HG02623 (cell line): Measurements from ENCODE around the gene RETNLB.

ENCODE experiments used
- ATAC-seq: cut with Tn5 transposase; IDR thresholded peaks from one replicate; pipeline ENCODE4 v1.9.1; 2021; ENCODE audit warnings: moderate library complexity; ENCODE audit not compliant: unreplicated experiment

The RETNLB gene, protein sequence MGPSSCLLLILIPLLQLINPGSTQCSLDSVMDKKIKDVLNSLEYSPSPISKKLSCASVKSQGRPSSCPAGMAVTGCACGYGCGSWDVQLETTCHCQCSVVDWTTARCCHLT

DNA sequence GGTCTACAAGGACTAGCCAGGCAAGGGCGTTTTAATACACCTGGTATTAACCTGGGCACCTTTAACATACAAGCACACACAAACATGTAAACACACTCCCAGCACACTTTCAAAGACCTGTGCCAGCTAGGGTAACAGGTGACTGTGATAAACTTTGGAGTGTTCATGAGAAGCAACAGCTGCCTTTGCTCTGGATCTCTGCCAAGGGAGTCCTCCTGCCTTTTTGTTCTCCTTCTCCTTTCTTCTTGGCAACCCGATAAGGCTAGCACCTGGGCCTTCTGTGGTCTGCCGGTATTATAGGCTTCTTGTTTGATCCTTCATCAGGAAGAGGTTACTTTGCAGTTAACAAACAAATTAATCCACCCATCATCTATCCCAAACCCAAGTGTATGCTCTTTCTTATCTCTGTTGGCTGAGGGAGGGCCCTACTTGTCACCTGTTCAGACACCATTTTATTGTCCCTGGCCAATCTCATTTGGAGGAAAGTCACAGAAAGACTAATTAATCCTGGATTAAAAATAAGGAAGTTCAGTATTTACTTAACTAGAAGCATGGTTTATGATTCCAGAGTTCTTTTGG is at the start of gene RETNLB:
Gene RETNLB (minus strand): TSS at position 7 of the 579 bp plus-strand sequence. CDS start 225 bp downstream, outside the sequence.
- ATAC-seq, result no peak

DNA sequence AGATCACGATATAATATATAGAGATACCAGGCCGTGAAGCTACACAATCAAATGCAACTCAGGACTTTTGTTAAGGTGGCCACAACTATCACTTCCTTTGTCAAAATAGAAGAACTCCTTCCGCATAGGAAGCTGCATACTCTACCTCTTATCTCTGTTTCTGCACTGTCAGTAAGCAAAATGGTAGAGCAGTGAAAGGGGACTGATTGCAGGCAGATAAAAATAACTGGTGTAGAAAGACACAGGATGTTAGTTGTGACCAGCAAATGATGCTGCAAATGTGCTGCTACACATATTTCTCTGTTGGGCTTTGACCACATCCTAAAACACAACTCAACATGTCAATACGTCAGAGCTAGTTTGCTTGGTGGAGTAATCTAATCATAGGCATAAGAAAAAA is 49.1 kb upstream of the RETNLB start:
- no peak for ATAC-seq

DNA sequence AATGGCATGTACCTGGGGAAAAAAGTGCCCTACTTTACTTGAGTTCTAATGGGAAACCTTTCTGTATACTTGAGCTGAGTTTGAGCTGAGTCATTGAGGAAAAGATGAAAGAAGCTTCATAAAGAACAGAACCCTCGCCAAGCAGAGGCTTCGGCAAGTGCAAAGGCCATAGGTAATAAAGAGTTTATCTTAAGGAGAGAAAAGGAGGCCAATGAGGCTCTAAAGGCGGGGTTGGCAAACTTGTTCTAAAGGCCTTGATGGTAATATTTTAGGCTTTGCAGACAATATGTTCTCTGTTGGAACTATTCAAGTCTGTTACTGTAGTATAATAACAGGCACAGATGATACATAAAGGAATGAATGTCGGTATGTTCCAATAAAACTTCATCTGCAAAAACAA is 47.8 kb upstream of the RETNLB start:
- no peak for ATAC-seq

DNA sequence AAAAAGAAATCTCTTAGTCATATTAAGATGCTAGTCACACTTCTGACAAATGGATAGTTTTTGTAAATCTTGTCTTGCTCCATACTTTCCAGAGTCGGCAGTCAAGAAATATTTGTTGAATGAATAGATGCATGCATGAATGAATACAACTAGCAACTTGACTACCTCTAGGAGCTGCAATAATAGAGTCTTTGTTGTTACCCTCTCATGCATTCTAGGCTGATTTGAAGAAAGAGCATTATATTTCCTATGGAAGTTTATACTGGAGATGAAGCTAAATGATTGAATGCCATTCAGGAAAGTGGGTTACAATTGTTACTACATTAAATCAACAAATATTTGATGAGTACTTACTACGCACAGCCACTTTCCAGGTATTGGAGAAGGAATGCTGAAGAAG is 47.2 kb upstream of the RETNLB start:
- no peak for ATAC-seq

DNA sequence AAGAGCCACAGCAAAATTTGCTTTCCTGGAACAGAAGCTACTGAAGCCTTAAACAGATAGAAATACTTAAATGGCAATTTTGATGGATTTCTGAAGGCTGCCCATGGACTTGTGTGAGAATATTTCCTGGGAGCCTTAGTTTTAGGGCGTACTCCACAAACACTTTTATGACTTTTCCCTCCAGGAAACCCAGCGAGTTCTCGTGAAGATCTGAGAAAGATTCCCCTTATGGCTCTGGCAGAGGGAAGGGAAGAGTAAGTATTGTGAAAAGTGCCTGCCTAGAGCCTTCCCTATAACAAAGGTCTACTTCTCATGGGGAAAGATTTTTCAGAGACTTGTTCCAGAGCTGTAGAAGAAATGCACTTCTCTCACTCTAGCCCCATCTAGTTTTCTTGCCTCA is 34.3 kb upstream of the RETNLB start:
- ATAC-seq, result no peak

DNA sequence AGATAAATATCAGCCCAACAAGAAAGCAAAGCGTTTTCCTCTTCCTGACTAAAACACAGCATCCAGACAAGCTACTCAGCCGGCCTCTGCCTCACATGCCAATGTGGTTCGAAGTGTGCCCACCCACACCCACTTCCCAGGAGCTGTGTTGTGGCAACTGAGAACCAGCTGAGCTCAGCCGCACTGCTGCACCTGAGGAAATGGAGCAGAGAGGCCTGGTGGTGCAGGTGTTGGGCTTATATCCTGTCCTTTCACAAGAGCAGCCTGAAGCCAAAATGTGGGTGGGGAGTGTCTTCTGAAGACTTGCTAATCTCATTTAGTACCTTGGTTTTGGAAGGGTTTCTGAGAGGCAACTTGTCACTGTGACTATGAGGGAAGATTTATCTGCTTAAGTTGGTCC is 23.0 kb upstream of the RETNLB start:
- no peak for ATAC-seq

DNA sequence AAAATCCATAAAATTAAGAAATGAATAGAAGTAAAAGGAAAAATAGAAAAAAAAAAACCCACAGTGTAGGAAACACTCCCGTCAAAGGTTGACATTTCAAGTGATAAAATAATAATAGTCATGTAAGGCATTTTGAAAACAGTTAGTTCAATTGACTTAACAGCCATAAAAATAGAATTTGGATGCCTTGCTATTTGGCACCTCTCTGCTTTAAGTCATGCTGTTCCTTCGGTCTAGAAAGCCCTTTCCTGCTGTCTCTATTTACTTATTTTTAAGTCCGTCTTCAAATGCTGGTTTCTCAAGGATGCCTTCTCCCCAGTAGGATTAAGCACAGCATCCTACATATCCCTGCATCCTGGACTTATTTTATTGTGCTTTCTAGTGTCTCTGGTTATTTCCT is 22.3 kb upstream of the RETNLB start:
- ATAC-seq, result no peak

DNA sequence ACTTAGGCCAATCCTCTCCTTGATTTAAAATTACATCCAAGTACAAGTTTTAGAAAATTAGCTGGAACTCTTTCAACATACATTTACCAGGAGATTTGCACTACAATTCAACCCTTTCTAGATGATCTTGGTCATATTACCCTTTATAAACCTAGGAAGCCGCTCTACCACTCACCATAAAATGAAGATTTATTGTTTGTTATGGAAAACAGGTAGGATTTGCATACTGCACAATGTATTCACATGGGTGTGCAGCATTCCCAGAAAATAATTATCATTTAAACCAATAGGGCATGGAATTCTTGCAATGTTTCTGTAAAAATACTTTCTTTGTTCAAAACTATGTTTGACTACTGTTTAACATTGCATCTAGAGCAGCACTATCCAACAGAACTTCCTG is 18.4 kb upstream of the RETNLB start:
- no peak for ATAC-seq

DNA sequence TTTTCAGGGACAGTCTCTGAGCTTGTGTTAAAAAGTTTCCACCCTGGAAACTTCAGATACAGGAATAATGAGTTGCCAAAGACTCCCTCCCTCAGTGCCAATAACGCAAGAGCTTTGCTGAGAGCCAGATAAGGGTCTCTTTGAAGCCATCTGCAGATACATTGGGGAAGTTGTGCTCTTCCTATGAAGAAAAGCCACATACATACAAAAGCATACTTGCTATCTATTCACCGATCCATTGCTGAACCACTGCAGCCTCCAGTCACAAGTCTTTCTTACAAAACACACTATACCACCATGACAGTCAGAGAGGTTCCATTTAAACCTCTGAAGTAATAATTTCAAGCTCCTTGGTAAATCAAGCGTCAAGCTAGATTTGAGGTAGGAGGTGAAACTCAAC is 10.0 kb upstream of the RETNLB start:
- ATAC-seq, result no peak

DNA sequence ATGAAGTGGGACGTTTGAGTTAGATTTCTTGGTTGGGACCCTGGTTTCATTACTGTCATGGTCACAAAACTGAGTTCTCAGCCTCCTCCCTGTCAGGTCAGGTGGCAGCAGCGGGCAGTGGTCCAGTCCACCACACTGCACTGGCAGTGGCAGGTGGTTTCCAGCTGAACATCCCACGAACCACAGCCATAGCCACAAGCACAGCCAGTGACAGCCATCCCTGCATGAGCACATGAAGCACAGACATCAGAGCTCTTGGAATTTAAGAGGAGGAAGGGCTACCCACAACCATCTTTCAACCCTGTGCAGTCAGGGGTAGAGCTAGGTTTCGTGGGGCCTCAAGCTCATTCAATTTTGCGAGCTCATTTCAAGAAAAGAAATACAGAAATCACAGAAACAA is 1.5 kb downstream of the RETNLB start:
- no peak for ATAC-seq

DNA sequence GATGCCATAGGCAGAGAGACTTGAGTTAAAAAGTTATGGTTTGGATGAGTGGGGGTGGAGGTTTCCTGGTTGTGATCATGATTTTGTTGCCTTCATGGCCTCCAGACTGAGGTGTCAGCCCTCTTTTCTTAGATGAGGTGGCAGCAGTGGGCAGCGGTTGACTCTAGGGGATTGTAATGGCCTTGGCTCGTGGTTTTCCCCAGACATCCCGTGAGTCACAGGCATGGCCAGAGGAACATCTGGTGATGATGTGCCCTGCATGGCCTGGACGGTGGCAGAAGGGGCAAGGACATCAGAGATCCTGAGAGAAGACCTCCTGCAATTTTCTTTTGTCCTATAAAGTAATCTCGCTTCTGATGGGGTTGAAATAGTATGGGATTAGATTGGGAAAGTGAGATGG is 12.4 kb downstream of the RETNLB start:
- no peak for ATAC-seq

DNA sequence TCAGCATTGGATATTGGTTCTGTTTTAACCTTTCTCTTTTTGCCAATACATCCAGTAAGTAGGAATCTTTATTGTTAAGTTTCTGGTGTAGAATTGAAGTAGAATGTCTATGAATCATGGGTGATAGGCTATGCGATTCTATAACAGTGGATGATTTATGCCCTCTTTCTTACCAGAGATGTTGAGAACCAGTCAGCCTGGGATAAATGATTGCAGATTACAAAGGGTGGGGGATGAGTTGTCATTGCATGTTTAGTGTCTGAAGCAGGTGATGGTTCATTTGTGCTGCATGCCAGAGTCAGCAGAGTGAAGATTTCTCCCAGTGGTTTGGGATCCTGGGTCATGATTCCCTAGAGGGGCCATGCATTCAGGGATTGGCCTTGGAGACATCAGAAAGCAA is 14.3 kb downstream of the RETNLB start:
- ATAC-seq, result no peak

DNA sequence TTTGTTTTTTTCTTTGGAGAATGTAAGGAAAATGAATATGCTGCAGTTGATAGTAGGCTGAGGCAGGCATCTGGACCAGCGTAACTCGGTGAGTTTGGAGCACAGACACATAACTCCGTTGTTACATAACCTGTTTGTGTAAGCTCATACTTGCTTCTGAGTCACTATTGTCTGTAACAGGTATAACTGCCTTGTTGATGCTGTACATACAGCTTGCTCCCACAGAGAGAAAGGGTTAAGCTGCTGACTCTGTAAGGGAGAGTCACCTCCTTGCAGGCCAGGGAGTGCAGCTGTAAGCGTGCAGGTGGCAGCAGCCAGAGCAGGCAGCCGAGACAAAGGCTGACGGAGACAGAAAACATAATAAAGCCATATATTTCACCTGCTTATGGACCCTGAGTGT is 20.4 kb downstream of the RETNLB start:
- no peak for ATAC-seq

DNA sequence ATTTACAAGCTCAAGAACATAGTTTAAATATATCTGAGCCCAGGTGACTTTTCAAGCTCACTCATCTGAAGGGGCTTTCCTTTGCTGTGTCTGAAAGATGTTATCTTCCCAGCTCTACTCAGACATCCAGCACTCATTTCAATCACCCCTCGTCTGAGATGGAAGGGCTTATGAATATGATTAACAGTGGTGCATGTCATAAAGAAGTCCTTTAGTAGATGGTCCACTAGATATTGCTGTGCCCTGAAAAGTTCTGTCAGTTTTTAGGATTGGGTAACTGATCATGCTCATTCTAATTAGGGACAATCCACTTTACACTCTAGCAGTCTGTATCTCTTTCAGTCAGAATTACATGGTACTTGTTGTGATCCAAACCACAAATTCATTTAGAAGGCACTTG is 28.3 kb downstream of the RETNLB start:
- ATAC-seq, result no peak

DNA sequence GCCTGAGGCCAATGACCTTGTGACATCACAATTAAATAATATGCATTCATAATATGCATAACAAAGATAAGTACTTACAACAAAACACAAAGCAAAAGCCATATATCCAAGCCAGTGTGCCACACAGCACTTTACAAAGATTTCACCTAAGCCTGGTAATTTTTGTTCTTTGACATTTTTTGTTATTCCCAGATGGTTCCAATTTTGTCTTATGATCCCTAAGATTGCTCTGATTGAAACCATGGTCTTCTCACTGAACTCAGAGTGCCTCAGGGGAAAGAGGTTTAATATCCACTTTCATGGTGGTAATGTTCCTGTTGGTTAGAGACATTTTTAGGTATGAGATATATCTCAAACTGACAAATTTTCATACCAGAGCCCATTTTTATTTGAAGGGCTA is 29.1 kb downstream of the RETNLB start:
- ATAC-seq, result no peak

DNA sequence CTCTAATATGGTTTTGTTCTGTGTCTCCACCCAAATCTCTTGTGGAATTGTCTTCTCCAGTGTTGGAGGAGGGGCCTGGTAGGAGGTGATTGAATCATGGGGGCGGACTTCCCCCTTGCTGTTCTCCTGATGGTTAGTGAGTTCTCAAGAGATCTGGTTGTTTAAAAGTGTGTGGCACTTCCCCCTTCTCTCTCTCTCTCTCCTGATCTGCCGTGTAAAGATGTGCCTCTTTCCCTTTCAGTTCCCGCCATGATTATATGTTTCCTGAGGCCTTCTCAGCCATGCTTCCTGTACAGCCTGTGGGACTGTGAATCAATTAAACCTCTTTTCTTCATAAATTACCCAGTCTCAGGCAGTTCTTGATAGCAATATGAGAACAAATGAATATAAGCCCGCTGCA is 33.1 kb downstream of the RETNLB start:
- ATAC-seq, result no peak

DNA sequence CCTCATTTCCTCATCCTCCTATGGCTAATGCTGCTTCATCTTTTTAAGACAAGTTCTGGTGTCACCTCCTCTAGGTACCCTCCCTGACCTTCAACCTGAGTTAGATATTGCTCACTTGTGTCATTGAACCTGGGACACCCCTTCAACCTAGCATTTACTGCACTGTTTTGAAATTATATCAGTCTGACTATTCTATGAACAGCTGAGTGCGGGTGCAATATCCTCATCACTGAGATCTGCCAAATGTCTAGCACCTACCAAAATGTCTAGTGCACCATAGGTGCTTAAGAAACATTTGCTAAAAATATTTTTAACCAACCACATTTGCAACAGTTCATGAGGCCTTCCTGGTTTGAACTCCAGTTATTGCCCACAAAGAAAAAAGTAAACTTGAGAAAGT is 34.5 kb downstream of the RETNLB start:
- no peak for ATAC-seq

DNA sequence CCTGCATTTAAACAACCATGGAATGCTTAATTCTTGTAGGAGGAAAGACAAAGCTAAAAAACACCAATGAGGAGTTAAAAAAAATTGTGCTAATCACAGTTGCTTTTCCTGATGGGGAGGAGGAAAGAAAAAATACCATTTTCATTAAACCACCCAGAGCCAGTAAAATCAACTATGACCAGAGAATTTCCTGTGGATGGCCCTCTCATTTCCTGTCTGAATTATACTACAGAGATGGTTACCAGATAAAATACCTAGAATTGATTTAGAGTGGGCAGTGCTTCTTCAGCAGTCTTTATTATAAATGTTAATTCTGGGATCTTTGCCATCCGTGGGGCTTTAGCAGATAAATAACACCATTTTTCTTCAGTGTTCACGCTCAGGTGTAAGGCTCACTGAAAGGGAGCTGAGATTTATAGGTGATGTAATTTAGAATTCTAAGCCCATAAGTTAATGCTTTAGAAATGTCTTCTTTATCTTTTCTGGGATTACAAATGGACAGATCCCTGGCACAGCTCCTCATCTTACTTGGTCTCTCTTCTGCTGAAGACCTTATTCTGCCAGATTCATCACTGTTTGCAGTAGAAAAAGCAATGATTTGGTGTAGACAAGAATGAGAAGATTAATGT is 37.9 kb downstream of the RETNLB start:
- no peak for ATAC-seq

DNA sequence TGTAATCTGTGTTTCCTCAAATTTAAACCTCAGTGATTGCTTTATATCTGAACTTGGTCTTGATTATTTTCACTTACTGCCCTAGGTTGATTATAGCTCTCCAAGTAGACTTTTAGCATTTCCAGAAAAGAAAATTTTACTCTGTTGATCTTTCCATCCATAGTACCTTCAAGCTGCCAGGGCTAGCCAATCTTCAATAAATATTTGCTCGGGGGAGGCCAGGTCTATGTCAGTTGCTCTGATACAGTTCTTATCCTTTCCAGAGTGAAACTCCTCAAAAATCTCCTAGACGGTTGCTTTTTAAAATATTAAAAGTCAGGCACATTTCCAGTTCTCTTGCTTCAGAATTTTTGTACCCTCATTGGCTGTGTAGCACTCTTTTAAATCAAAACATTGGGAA is 38.8 kb downstream of the RETNLB start:
- no peak for ATAC-seq

DNA sequence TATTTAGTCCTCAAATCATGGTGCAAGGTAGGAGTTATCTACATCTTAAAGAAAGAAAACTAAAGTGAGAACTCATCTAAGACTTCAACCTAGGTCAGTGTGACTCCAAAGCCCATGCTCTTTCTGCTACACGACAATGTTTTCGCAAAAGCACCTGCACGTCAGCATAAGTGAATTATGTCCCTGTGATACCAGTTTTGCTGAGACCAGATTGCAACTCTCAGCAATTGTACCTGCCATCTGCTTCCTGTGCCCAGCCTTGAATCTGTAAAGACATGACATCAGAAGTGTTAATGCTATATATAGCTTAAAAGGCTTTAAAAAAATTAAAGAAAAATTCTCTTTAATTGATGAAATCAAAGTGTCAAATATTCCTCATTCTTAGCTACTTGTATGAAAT is 43.4 kb downstream of the RETNLB start:
- no peak for ATAC-seq

DNA sequence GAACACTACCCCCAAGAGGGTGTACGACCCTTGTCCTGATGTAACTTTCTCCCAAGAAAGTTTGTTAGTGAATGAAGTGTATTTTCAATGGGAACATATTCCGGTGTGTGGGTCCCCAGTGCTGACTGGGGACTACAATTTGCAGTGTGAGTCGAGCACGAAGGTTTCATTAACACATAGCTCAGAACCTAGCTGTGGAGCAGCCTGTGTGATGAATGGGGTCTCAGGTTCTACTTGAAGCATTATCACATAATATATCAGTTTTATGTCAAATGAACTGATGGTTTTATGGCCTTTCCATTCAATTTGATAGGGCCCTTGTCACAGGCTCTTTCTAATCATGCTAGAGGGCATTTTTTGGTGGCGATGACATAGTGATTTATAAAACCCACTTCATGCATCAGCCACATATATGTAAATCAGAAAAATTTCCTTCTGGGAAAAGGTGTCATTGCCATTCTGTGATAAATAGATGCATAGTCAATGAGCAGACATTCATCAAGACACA is 44.1 kb downstream of the RETNLB start:
- ATAC-seq, result no peak
